IMR-90 (cell line): Measurements from ENCODE around the gene TTLL11. TPM values are rescaled to one million over a fixed set of nuclear protein-coding genes. Genes with fewer than 3 reads are reported as not detected.

Experiments
- ATAC-seq: fragments of 200-7000 bp; cut with Tn5 transposase; 2 replicates; pipeline ENCODE4 v1.9.1; 2020; ENCODE audit warnings: low read depth, mild to moderate bottlenecking, moderate library complexity
- BruUV-seq: library from RNA; stranded (reverse); fragments of 400-500 nt; replicated peaks from 2 replicates; lab custom pipeline; 2021; lab: Mats Ljungman, UMichigan
- CTCF ChIA-PET: fragments of 300-600 bp; formaldehyde crosslinking; extraction: SDS; loops from one replicate; lab custom pipeline; 2021; ENCODE audit warnings: antibody characterized with exemption; lab: Yijun Ruan, JAX
- POLR2A ChIA-PET: fragments of 300-600 bp; sonication (Branson Sonifier 250); formaldehyde crosslinking; loops from one replicate; lab custom pipeline; 2022; ENCODE audit warnings: antibody characterized with exemption; ENCODE audit not compliant: unreplicated experiment; lab: Charles Lee
- DNase-seq: peaks from one replicate; pipeline ENCODE4 v3.0.0; 2013
- H2AFZ ChIP-seq: replicated peaks from 2 replicates; pipeline ENCODE3; 2013; ENCODE audit warnings: low read length, mild to moderate bottlenecking; ENCODE audit not compliant: poor library complexity
- H2AK5ac ChIP-seq: 2 replicates; pipeline ENCODE4 v1.6.1; 2013; ENCODE audit warnings: low read depth, low read length, inconsistent platforms
- H2AK9ac ChIP-seq: replicated peaks from 2 replicates; pipeline ENCODE3; 2013; ENCODE audit warnings: mild to moderate bottlenecking, low read depth, low read length, moderate library complexity; ENCODE audit not compliant: poor library complexity
- H2BK120ac ChIP-seq: 2 replicates; pipeline ENCODE4 v1.6.1; 2013; ENCODE audit warnings: low read depth, low read length, inconsistent platforms
- H2BK15ac ChIP-seq: 3 replicates; pipeline ENCODE4 v1.6.1; 2013; ENCODE audit warnings: low read depth, low read length, inconsistent platforms
- H2BK20ac ChIP-seq: 2 replicates; pipeline ENCODE4 v1.6.1; 2013; ENCODE audit warnings: low read depth, mild to moderate bottlenecking, inconsistent platforms, low read length, moderate library complexity
- H2BK5ac ChIP-seq: 2 replicates; pipeline ENCODE4 v1.6.1; 2013; ENCODE audit warnings: mild to moderate bottlenecking, low read depth, low read length, inconsistent platforms; ENCODE audit not compliant: poor library complexity, severe bottlenecking
- H3K14ac ChIP-seq: replicated peaks from 2 replicates; pipeline ENCODE4 v1.6.1; 2013; ENCODE audit warnings: low read depth, low read length, inconsistent platforms
- H3K18ac ChIP-seq: 2 replicates; pipeline ENCODE4 v1.6.1; 2013; ENCODE audit warnings: low read depth, low read length, control low read depth
- H3K23ac ChIP-seq: 2 replicates; pipeline ENCODE4 v1.6.1; 2013; ENCODE audit warnings: low read depth, low read length, inconsistent platforms
- H3K27ac ChIP-seq: 2 replicates; pipeline ENCODE4 v1.5.1; 2013; ENCODE audit warnings: mild to moderate bottlenecking, control low read depth, low read length; ENCODE audit not compliant: insufficient read depth
- H3K27me3 ChIP-seq: 2 replicates; pipeline ENCODE4 v1.6.1; 2013; ENCODE audit warnings: low read length; ENCODE audit not compliant: control insufficient read depth, insufficient read depth
- H3K36me3 ChIP-seq: 2 replicates; pipeline ENCODE4 v1.6.1; 2013; ENCODE audit warnings: low read length, mixed read lengths; ENCODE audit not compliant: control insufficient read depth, insufficient read depth
- H3K4ac ChIP-seq: 2 replicates; pipeline ENCODE4 v1.6.1; 2013; ENCODE audit warnings: low read depth, low read length, inconsistent platforms
- H3K4me1 ChIP-seq: 2 replicates; pipeline ENCODE4 v1.6.1; 2013; ENCODE audit warnings: low read length, mixed read lengths; ENCODE audit not compliant: control insufficient read depth, insufficient read depth
- H3K4me2 ChIP-seq: 2 replicates; pipeline ENCODE4 v1.6.1; 2013; ENCODE audit warnings: low read depth, mild to moderate bottlenecking, control low read depth, low read length, moderate library complexity
- H3K4me3 ChIP-seq: 2 replicates; pipeline ENCODE4 v1.5.1; 2013; ENCODE audit warnings: low read depth, mild to moderate bottlenecking, control low read depth, low read length, moderate library complexity; ENCODE audit not compliant: insufficient read depth
- H3K56ac ChIP-seq: 2 replicates; pipeline ENCODE4 v1.6.1; 2013; ENCODE audit warnings: low read length, inconsistent platforms; ENCODE audit not compliant: insufficient read depth; ENCODE audit errors: extremely low read depth
- H3K79me1 ChIP-seq, 2 experiments: 2 replicates each; pipeline ENCODE4 v1.6.1; 2013; ENCODE audit warnings: low read length in 2 of 2, inconsistent platforms in 1 of 2, low read depth in 1 of 2
- H3K9ac ChIP-seq: 2 replicates; pipeline ENCODE4 v1.6.1; 2013; ENCODE audit warnings: low read depth, low read length, control low read depth
- H3K9me1 ChIP-seq: 2 replicates; pipeline ENCODE4 v1.6.1; 2013; ENCODE audit warnings: low read length, inconsistent platforms; ENCODE audit not compliant: insufficient read depth
- H3K9me3 ChIP-seq: 2 replicates; pipeline ENCODE4 v1.6.1; 2013; ENCODE audit warnings: low read length; ENCODE audit not compliant: control insufficient read depth, insufficient read depth
- H4K20me1 ChIP-seq: 2 replicates; pipeline ENCODE4 v1.6.1; 2013; ENCODE audit warnings: low read length, inconsistent platforms; ENCODE audit not compliant: insufficient read depth
- H4K5ac ChIP-seq: 2 replicates; pipeline ENCODE4 v1.6.1; 2013; ENCODE audit warnings: mild to moderate bottlenecking, low read depth, low read length, control low read depth
- H4K8ac ChIP-seq, 2 experiments: 2 replicates each; pipeline ENCODE4 v1.6.1; 2013; ENCODE audit warnings: low read depth in 2 of 2, low read length in 2 of 2, control low read depth in 1 of 2, inconsistent platforms in 1 of 2
- H4K91ac ChIP-seq: 2 replicates; pipeline ENCODE4 v1.6.1; 2013; ENCODE audit warnings: low read depth, low read length, inconsistent platforms; ENCODE audit not compliant: insufficient read depth
- CHD1 ChIP-seq: IDR thresholded peaks from 2 replicates; pipeline ENCODE4 v1.6.1; 2012; ENCODE audit warnings: low read depth, low read length, improper control_type of control experiment
- FOS ChIP-seq: fragments of 150-350 bp; IDR thresholded peaks from 2 replicates; pipeline ENCODE4 v1.6.1; 2016; ENCODE audit warnings: low read depth, low read length
- MAFK ChIP-seq: IDR thresholded peaks from 2 replicates; pipeline ENCODE4 v1.6.1; 2012; ENCODE audit warnings: low read depth, low read length, improper control_type of control experiment
- MXI1 ChIP-seq: IDR thresholded peaks from 2 replicates; pipeline ENCODE4 v1.6.1; 2012; ENCODE audit warnings: low read depth, mild to moderate bottlenecking, low read length, moderate library complexity, borderline replicate concordance
- NFE2L2 ChIP-seq: fragments of 150-350 bp; IDR thresholded peaks from 2 replicates; pipeline ENCODE4 v1.6.1; 2016; ENCODE audit warnings: low read depth, mild to moderate bottlenecking, low read length
- RAD21 ChIP-seq: IDR thresholded peaks from 2 replicates; pipeline ENCODE4 v1.6.1; 2012; ENCODE audit warnings: low read length, improper control_type of control experiment
- WGBS, 2 experiments: methylation state at CpG; one replicate each; pipeline versions ENCODE4 v1.1.5 to v1.1.7; 2013; ENCODE audit warnings: missing lambda C conversion rate in 2 of 2; ENCODE audit not compliant: insufficient read length in 1 of 2; ENCODE audit errors: extremely low coverage in 2 of 2; 5-methylcytosine and 5-hydroxymethylcytosine counted together
- dilution Hi-C: fragments of 300-500 bp; cut with HindIII; formaldehyde crosslinking; loops from one replicate; pipeline ENCODE4 v1.14.3; 2018; ENCODE audit warnings: low sequenced_read_pairs; ENCODE audit not compliant: unreplicated experiment
- in situ Hi-C: fragments of 300-500 bp; cut with MboI; formaldehyde crosslinking; loops from 3 replicates; pipeline ENCODE4 v1.14.3; 2019; ENCODE audit warnings: low sequenced_read_pairs, inconsistent platforms, mixed read lengths
- intact Hi-C: fragments of 100-400 bp; cut with micrococcal nuclease; formaldehyde crosslinking; loops from 2 replicates; pipeline ENCODE4 v1.10.0; 2022
- polyA plus RNA-seq, 3 experiments: library from polyadenylated mRNA; depleted of rRNA; stranded (reverse); fragments of >200 nt; gene quantifications; 2 replicates each; pipeline ENCODE4 v1.2.3, GENCODE V29; 2012; ENCODE audit warnings: low replicate concordance in 1 of 3
- total RNA-seq: library from RNA; depleted of rRNA; stranded (reverse); fragments of >200 nt; gene quantifications from 2 replicates; pipeline ENCODE4 v1.2.3, GENCODE V29; 2012
- TF ChIP-seq, protein P1 (sequence below): conservative IDR thresholded peaks from 2 replicates; pipeline ENCODE4 v1.5.1; 2012; ENCODE audit warnings: mild to moderate bottlenecking, low read depth, low read length, improper control_type of control experiment

The TTLL11 gene
- total and polyA plus RNA-seq, 2 of the 4 experiments (the other 2 are of a cell fraction) = 2.0 to 4.6 TPM

DNA sequence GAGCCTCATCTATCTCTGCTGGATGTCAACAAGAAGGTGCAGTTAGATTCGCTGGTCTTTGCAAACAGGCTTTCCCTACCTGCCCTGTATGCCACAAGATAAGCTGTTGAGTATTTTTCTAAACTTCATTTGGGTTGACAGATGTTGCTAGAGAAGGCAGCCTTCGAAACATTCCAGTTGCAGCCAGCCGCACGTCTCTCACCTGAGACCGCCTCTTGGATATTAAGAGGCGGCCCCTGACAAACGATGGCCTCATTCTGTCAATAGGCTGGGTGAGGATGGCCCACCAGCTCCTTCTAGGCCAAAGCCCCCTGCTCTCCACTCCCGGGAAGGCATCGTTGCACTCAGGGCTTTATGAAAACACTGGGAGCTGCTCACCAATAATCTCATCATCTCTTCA, 260.0 kb downstream of the TTLL11 start:
- Histone ChIP-seq H4K20me1 (no peaks in the 10 kb centered on the region), H2AK9ac (no peak overlapping the region), H3K79me1 (peaks cover 0 to 5% of the 10 kb centered on the region in 2 experiments; a peak in 1 of 4 replicates), H4K8ac (no peak overlapping the region), H3K27me3 (no peaks in the 10 kb centered on the region), H3K14ac (no peak overlapping the region), H3K18ac (no peak overlapping the region), H3K9me1 (peaks cover 12% of the 10 kb centered on the region), H3K4ac (no peak overlapping the region), H3K4me2 (no peak overlapping the region), H2BK5ac (no peak overlapping the region), H2BK20ac (no peak overlapping the region), H4K91ac (no peak overlapping the region), H3K56ac (no peak overlapping the region), H3K9ac (no peak overlapping the region), H2BK120ac (no peak overlapping the region), H2AFZ (no peak overlapping the region), H3K27ac (no peak overlapping the region), H3K4me3 (no peak overlapping the region), H3K23ac (no peak overlapping the region), H2BK15ac (no peak overlapping the region), H3K4me1 (peaks cover 15% of the 10 kb centered on the region), H3K9me3 (no peaks in the 10 kb centered on the region), H3K36me3 (no peaks in the 10 kb centered on the region), H4K5ac (no peak overlapping the region), H2AK5ac (no peak overlapping the region)
- BruUV-seq = no TSS peak
- TF ChIP-seq FOS (no peak), MXI1 (no peak), RAD21 (no peak), NFE2L2 (no peak), CHD1 (no peak), MAFK (no peak)
- TF ChIP-seq, protein P1, sequence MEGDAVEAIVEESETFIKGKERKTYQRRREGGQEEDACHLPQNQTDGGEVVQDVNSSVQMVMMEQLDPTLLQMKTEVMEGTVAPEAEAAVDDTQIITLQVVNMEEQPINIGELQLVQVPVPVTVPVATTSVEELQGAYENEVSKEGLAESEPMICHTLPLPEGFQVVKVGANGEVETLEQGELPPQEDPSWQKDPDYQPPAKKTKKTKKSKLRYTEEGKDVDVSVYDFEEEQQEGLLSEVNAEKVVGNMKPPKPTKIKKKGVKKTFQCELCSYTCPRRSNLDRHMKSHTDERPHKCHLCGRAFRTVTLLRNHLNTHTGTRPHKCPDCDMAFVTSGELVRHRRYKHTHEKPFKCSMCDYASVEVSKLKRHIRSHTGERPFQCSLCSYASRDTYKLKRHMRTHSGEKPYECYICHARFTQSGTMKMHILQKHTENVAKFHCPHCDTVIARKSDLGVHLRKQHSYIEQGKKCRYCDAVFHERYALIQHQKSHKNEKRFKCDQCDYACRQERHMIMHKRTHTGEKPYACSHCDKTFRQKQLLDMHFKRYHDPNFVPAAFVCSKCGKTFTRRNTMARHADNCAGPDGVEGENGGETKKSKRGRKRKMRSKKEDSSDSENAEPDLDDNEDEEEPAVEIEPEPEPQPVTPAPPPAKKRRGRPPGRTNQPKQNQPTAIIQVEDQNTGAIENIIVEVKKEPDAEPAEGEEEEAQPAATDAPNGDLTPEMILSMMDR = no peak
- WGBS, 2 experiments = no CpG with 5 or more reads among the region's 9 CpGs
- ChIA-PET POLR2A (no interaction called here), CTCF (no interaction called here)
- intact Hi-C loops = no loop called here
- dilution Hi-C loops = no loop called here
- in situ Hi-C loops = no loop called here
- ATAC-seq (no peak), DNase-seq (no peak)
